ENCODE data around the gene ALKBH7. TPM values are rescaled to one million over a fixed set of nuclear protein-coding genes. Genes with fewer than 3 reads are reported as not detected.

Gene ALKBH7
- total RNA-seq, 1 donor from 2014 or later, result 23.7 TPM

DNA sequence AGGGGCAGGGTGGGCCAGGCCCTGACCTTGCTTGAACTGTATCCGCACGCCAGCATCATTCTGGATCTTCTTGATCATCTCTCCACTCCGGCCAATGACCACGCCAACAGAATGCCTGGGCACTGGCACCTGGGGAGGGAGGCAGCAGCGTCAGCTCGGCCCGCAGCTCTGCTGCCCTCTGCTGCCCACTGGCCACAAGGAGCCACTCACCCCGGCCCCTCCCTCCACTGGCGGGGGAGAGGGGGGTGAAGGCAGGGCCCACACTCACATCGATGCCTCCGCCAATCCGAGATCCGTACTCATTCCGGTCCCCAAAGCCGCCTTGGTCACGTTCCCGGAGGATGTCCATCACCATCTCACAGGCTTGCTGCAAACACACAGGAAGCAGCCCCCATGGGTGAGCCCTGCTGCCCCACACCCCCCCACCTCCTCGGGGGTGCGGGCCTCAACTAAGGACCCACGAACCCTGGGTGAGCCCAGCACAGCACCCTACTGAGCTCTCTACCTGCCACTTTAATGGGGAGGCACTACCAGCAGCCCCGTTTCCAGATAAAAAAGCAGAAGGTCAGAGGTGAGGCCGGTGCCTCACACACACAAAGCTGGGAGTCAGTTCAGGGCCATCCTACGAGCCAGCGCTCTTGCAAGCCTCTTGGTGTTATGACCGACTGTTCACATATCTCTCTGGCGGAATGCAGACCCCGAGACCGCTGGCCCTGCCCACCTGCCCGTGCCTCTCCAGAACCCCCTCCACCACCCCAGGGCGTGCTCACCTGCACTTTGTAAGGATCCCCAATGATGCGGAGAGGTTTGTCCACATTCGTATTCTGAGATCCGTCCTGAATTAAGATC lies 45.3 kb downstream of the ALKBH7 start:
- TF ChIP-seq, protein P1, sequence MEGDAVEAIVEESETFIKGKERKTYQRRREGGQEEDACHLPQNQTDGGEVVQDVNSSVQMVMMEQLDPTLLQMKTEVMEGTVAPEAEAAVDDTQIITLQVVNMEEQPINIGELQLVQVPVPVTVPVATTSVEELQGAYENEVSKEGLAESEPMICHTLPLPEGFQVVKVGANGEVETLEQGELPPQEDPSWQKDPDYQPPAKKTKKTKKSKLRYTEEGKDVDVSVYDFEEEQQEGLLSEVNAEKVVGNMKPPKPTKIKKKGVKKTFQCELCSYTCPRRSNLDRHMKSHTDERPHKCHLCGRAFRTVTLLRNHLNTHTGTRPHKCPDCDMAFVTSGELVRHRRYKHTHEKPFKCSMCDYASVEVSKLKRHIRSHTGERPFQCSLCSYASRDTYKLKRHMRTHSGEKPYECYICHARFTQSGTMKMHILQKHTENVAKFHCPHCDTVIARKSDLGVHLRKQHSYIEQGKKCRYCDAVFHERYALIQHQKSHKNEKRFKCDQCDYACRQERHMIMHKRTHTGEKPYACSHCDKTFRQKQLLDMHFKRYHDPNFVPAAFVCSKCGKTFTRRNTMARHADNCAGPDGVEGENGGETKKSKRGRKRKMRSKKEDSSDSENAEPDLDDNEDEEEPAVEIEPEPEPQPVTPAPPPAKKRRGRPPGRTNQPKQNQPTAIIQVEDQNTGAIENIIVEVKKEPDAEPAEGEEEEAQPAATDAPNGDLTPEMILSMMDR (IDR thresholded peaks at IDR 0.05; ENCODE audit: insufficient read depth, low read length, severe bottlenecking), result peak; percentile 39
- no peak for FAIRE-seq
- no peak overlapping the region for H3K4me3 ChIP-seq (ENCODE audit: low read depth, low read length)
- DNase-seq (ENCODE audit: low read depth), result no peak
- no peaks in the 10 kb centered on the region for H3K27me3 ChIP-seq (ENCODE audit: control insufficient read depth, insufficient read depth, low read length)
- peaks cover 50% of the 10 kb centered on the region for H3K36me3 ChIP-seq (ENCODE audit: control insufficient read depth, insufficient read depth, low read length)

DNA sequence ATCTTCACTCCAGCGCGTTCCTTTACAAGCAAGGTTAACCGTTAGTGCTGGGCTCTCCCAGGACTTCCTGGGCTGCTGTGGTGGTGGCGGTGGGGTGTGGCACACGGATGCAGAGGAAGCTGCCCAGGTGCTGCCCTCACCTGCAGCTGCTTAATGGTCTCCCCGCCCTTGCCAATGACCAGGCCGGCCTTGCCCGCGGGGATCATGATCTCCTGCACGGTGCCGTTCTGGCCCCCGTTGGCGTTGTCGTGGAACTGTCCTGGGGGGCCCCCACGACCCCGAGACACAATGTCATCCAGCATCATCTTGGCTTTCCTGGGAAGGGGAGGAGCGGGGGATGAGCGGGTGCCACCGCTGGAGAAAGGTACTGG lies 46.0 kb downstream of the ALKBH7 start:
- H3K36me3 ChIP-seq (ENCODE audit: control insufficient read depth, insufficient read depth, low read length), result peaks cover 50% of the 10 kb centered on the region
- no peaks in the 10 kb centered on the region for H3K27me3 ChIP-seq (ENCODE audit: control insufficient read depth, insufficient read depth, low read length)
- no peak for DNase-seq (ENCODE audit: low read depth)
- no peak overlapping the region for H3K4me3 ChIP-seq (ENCODE audit: low read depth, low read length)
- FAIRE-seq, result no peak
- TF ChIP-seq, protein P1 (IDR thresholded peaks at IDR 0.05; ENCODE audit: insufficient read depth, low read length, severe bottlenecking), result no peak

DNA sequence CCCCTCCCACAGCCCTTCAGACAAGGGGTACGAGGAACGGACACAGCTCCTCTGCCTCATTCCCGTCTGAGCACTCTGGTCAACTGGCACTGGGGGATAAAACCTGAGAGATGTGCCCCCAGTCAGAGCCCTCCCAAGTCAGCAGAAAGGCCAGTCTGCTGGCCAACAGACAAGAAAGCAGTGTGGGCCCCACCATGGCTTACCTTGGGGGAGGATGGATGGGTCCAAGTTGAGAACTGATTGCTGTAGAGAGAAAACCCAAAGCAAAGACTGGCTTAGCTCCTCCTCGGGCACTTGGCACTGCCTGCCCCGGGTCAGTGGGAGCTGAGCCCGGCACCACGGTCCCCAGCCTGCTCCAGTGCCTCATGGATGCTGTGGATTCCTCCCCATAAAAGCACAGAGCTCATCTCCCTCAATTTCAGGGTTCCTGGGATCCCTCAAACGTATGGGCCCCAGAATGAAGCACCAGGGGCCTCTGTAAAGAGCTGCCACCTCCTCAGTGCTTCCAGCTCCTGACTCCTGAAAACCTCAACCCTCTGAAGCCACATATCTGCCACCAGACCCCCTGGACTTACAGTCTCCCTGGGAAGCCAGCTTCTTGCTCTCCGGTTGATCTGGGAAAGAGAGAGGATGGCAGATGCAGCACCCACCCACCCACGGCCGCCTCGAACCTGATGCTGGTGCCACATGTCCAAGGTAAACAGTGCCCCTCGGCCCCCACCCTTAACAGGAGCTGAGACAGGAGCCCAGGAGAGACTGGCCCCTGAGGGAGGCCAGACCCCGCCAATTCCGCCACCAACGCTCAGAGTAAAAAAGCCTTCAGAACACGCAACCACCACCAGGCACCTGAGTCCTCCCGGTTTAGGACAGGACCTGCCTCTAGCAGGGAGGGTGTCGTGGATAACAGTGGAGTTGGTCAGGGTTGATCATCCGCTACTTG lies 48.8 kb downstream of the ALKBH7 start:
- DNase-seq (ENCODE audit: low read depth) (no peak), FAIRE-seq (no peak)
- Histone ChIP-seq H3K27me3 (ENCODE audit: control insufficient read depth, insufficient read depth, low read length) (no peaks in the 10 kb centered on the region), H3K36me3 (ENCODE audit: control insufficient read depth, insufficient read depth, low read length) (peaks cover 42% of the 10 kb centered on the region), H3K4me3 (ENCODE audit: low read depth, low read length) (no peak overlapping the region)
- TF ChIP-seq, protein P1 (IDR thresholded peaks at IDR 0.05; ENCODE audit: insufficient read depth, low read length, severe bottlenecking), result no peak

DNA sequence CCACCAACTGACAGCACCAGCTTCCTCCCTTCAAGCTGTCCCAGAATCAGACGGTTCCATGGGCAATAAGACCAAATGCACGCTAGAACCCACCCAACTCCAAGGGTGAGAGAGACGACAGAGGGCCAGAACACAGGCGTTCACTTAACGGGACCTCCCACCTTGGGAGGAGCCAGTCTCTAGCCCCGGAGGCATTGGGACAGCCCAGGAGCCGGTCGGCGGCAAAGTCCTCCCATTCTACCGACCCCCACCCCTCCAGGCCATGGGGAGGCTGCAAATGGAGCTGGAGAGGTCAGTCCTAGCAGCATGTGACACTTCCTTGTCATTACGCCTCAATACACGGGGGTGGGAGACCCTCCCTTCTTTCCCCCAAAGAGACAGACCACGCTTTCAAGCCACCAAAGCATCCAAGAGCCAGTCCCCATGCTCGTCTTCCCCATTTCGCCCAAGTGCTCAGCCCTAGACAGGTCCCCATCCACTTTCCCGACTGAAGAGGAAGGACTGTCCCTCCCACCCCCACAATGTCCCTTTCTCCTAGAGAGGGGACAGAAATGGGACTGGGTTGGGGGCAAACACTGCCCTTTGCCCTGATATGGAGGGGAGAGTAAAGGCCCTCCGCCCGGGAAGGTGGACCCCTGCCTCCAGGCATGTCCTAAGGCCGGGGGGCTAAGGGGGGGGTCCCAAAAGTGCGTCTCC lies 51.1 kb downstream of the ALKBH7 start:
- Histone ChIP-seq H3K36me3 (ENCODE audit: control insufficient read depth, insufficient read depth, low read length) (peaks cover 22% of the 10 kb centered on the region), H3K27me3 (ENCODE audit: control insufficient read depth, insufficient read depth, low read length) (no peaks in the 10 kb centered on the region), H3K4me3 (ENCODE audit: low read depth, low read length) (peak overlapping the region; percentile 66)
- DNase-seq (ENCODE audit: low read depth), result peak; percentile 33
- no peak for FAIRE-seq
- TF ChIP-seq, protein P1 (IDR thresholded peaks at IDR 0.05; ENCODE audit: insufficient read depth, low read length, severe bottlenecking), result no peak

DNA sequence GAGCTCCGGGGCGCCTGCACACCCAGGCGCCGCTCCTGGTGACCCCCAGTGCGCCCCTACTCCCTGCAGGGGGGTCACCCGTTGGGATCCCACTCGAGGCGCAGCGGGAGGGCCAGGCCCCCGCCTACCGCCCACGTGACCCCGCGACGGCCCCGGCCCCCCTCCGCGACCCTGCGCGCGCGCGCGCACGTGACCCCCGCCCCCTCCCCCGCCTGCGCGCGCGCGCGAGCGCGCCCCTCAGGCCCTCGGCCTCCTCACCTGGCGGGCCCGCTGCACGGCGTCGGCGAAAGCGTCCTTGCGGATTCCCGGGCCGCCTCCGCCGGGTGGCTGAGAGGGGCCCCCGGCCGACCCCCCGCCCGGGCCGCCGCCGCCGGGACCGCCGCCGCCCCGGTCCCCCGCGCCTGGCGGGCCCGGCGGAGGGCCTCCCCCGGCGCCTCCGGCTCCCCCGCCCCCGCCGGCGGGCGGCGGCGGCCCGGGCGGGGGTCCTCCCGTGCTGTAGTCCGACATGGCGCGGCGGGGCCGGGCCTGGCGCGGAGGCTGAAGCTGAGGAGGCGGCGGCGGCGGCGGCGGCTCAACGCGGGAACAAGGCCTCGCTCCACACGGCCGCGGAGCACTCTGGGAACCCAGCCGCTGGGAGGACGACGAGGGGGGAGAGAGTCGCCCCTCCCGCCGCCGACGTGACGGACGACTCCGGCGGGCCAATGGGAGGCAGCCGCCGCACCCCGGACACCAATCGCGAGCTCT lies 51.8 kb downstream of the ALKBH7 start, which contains the start of gene KHSRP:
KHSRP (minus strand) TSS at position 617 of the 744 bp plus-strand sequence; CDS start at position 507, 110 bp downstream.
- H3K36me3 ChIP-seq (ENCODE audit: control insufficient read depth, insufficient read depth, low read length), result peaks cover 18% of the 10 kb centered on the region
- FAIRE-seq, result no peak
- DNase-seq (ENCODE audit: low read depth), result no peak
- peak within 1 kb of the TSS; percentile 66 for H3K4me3 ChIP-seq (ENCODE audit: low read depth, low read length)
- TF ChIP-seq, protein P1 (IDR thresholded peaks at IDR 0.05; ENCODE audit: insufficient read depth, low read length, severe bottlenecking), result no peak
- no peaks in the 10 kb centered on the region for H3K27me3 ChIP-seq (ENCODE audit: control insufficient read depth, insufficient read depth, low read length)
